HCT116 (cell line): ENCODE data around the gene OCA2. TPM values are rescaled to one million over a fixed set of nuclear protein-coding genes. Genes with fewer than 3 reads are reported as not detected.

Experiments used
- ATAC-seq: fragments of 200-7000 bp; cut with Tn5 transposase; 2 replicates; pipeline ENCODE4 v1.9.1; 2020; ENCODE audit warnings: mild to moderate bottlenecking, moderate library complexity
- BruUV-seq: library from RNA; stranded (reverse); fragments of 400-500 nt; replicated peaks from 2 replicates; lab custom pipeline; 2021; lab: Mats Ljungman, UMichigan
- CTCF ChIA-PET: fragments of 300-600 bp; sonication (Branson Sonifier 250); formaldehyde crosslinking; loops from one replicate; lab custom pipeline; 2021; ENCODE audit warnings: antibody characterized with exemption; lab: Charles Lee
- POLR2A ChIA-PET: fragments of 300-600, 350-600 bp; sonication (Branson Sonifier 250); formaldehyde crosslinking; loops from one replicate; lab custom pipeline; 2021; ENCODE audit warnings: antibody characterized with exemption; lab: Charles Lee
- RAD21 ChIA-PET, 2 experiments: fragments of 300-600 bp; sonication (Branson Sonifier 250); formaldehyde crosslinking; loops; one replicate each; lab custom pipeline; 2023; ENCODE audit warnings: low total read pairs in 2 of 2; ENCODE audit not compliant: uncharacterized antibody in 2 of 2, unreplicated experiment in 2 of 2, low non-redundant PET in 1 of 2; lab: Charles Lee
- DNase-seq: peaks from one replicate; pipeline ENCODE4 v3.0.0-alpha.2; 2010; ENCODE audit warnings: low read depth, low spot score
- H2AFZ ChIP-seq: fragments of 200-600 bp; shearing (Covaris generic), sonication (generic); 2 replicates; pipeline ENCODE4 v1.6.1; 2017; ENCODE audit warnings: low read depth, mixed run types, mixed read lengths, antibody characterized with exemption, low read length; ENCODE audit not compliant: poor library complexity, severe bottlenecking
- H3K27ac ChIP-seq: 2 replicates; pipeline ENCODE4 v1.5.1; 2012; ENCODE audit warnings: low read depth, low read length
- H3K27me3 ChIP-seq: fragments of 200-600 bp; sonication (generic); 2 replicates; pipeline ENCODE4 v1.6.1; 2016; ENCODE audit warnings: mixed run types, low read length, mixed read lengths; ENCODE audit not compliant: insufficient read depth
- H3K36me3 ChIP-seq, 2 experiments: fragments of 200-500 bp in 1 of 2; fragments of 200-600 bp in 1 of 2; sonication (Bioruptor generic) in 1 of 2; sonication (generic) in 1 of 2; 2 replicates each; pipeline versions ENCODE4 v1.5.1 to v1.6.1; 2014 to 2016; ENCODE audit warnings: low read length in 2 of 2, inconsistent platforms in 1 of 2, mixed read lengths in 1 of 2, mixed run types in 1 of 2; ENCODE audit not compliant: insufficient read depth in 2 of 2, control insufficient read depth in 1 of 2
- H3K4me1 ChIP-seq, 2 experiments: fragments of 200-600 bp in 1 of 2; sonication (generic) in 1 of 2; 2 replicates each; pipeline versions ENCODE4 v1.5.1 to v1.6.1; 2012 to 2017; ENCODE audit warnings: low read length in 2 of 2, inconsistent platforms in 1 of 2, mild to moderate bottlenecking in 1 of 2, mixed read lengths in 1 of 2, mixed run types in 1 of 2, moderate library complexity in 1 of 2; ENCODE audit not compliant: insufficient read depth in 2 of 2, control insufficient read depth in 1 of 2
- H3K4me2 ChIP-seq: fragments of 200-600 bp; sonication (generic); 2 replicates; pipeline ENCODE4 v1.6.1; 2017; ENCODE audit warnings: mixed run types, low read length, mixed read lengths
- H3K4me3 ChIP-seq, 2 experiments: fragments of 200-600 bp in 1 of 2; sonication (generic) in 1 of 2; replicated peaks in 1 of 2; 2 replicates each; pipeline ENCODE4 v1.5.1; 2011 to 2016; ENCODE audit warnings: low read length in 2 of 2, control low read depth in 1 of 2, low read depth in 1 of 2, mild to moderate bottlenecking in 1 of 2, mixed read lengths in 1 of 2, mixed run types in 1 of 2
- H3K79me2 ChIP-seq: fragments of 200-600 bp; sonication (generic); 2 replicates; pipeline ENCODE4 v1.6.1; 2017; ENCODE audit warnings: mild to moderate bottlenecking, mixed run types, low read length, moderate library complexity, mixed read lengths; ENCODE audit not compliant: insufficient read depth
- H3K9ac ChIP-seq: fragments of 200-600 bp; sonication (generic); 2 replicates; pipeline ENCODE4 v1.6.1; 2016; ENCODE audit warnings: low read length, mixed read lengths
- H3K9me2 ChIP-seq: fragments of 200-600 bp; sonication (generic), shearing (Covaris generic); 2 replicates; pipeline ENCODE4 v1.6.1; 2017; ENCODE audit warnings: mixed run types, mild to moderate bottlenecking, moderate library complexity; ENCODE audit not compliant: insufficient read depth
- H3K9me3 ChIP-seq, 2 experiments: fragments of 200-500 bp in 1 of 2; fragments of 200-600 bp in 1 of 2; sonication (Bioruptor generic) in 1 of 2; sonication (generic) in 1 of 2; 2 replicates each; pipeline ENCODE4 v1.6.1; 2014 to 2017; ENCODE audit warnings: low read length in 2 of 2, mixed read lengths in 2 of 2, inconsistent platforms in 1 of 2, low read depth in 1 of 2, mild to moderate bottlenecking in 1 of 2, mixed run types in 1 of 2, moderate library complexity in 1 of 2; ENCODE audit not compliant: control insufficient read depth in 1 of 2, insufficient read depth in 1 of 2
- H4K20me1 ChIP-seq: fragments of 200-600 bp; sonication (generic), shearing (Covaris generic); 2 replicates; pipeline ENCODE4 v1.6.1; 2017; ENCODE audit warnings: mixed run types, mild to moderate bottlenecking, moderate library complexity; ENCODE audit not compliant: insufficient read depth
- FOSL1 ChIP-seq: IDR thresholded peaks from 2 replicates; pipeline ENCODE4 v1.6.1; 2012; ENCODE audit warnings: low read depth
- RAD21 ChIP-seq: IDR thresholded peaks from 2 replicates; pipeline ENCODE4 v1.6.1; 2012; ENCODE audit warnings: low read depth, mild to moderate bottlenecking
- TCF7L2 ChIP-seq: IDR thresholded peaks from 2 replicates; pipeline ENCODE4 v1.7.0; 2011; ENCODE audit warnings: borderline replicate concordance, inconsistent platforms; ENCODE audit not compliant: insufficient read depth, insufficient read length; ENCODE audit errors: extremely low read depth
- ZNF274 ChIP-seq: fragments of 200-500 bp; sonication (Bioruptor generic); IDR thresholded peaks from 2 replicates; pipeline ENCODE4 v1.6.1; 2014; ENCODE audit warnings: mild to moderate bottlenecking, low read depth, low read length, inconsistent platforms
- intact Hi-C: fragments of 100-400 bp; cut with micrococcal nuclease; formaldehyde crosslinking; loops from 2 replicates; pipeline ENCODE4 v1.10.0; 2022
- total RNA-seq: library from RNA; stranded (reverse); gene quantifications from one replicate; pipeline ENCODE4 v1.2.1, GENCODE V29; 2021; ENCODE audit not compliant: unreplicated experiment
- TF ChIP-seq, protein P1 (sequence below): IDR thresholded peaks from 2 replicates; pipeline ENCODE4 v1.6.1; 2011; ENCODE audit warnings: mild to moderate bottlenecking, low read length, moderate library complexity; ENCODE audit not compliant: insufficient replicate concordance; ENCODE audit errors: extremely low read depth

Gene OCA2
- total RNA-seq, 1 experiment from 2014 or later, result not detected

- Histone ChIP-seq H3K4me3 (no peak overlapping the region), H3K9ac (no peak overlapping the region), H3K79me2 (no peaks in the 10 kb centered on the region), H3K27ac (no peak overlapping the region), H3K9me2 (no peaks in the 10 kb centered on the region), H3K4me2 (no peak overlapping the region), H4K20me1 (no peaks in the 10 kb centered on the region), H3K4me1 (no peaks in the 10 kb centered on the region), H3K27me3 (no peaks in the 10 kb centered on the region), H3K9me3 (peaks cover 16 to 30% of the 10 kb centered on the region in 2 experiments; a peak in 2 of 4 replicates), H3K36me3 (no peaks in the 10 kb centered on the region), H2AFZ (no peak overlapping the region)
- ATAC-seq, result no peak
- BruUV-seq, result no TSS peak
- intact Hi-C loops, result no loop called here
- ChIA-PET POLR2A (no interaction called here), CTCF (no interaction called here), RAD21 (no interaction called here)
- no peak for TF ChIP-seq RAD21
- no peak for TF ChIP-seq TCF7L2
- no peak for TF ChIP-seq FOSL1
- TF ChIP-seq ZNF274, result no peak
- DNase-seq, result no peak
Measured at GRCh38 chr15:27870320-27870719, 228.8 kb downstream of the OCA2 start.

- DNase-seq, result no peak
- Histone ChIP-seq H2AFZ (no peak overlapping the region), H3K27ac (no peak overlapping the region), H3K36me3 (no peaks in the 10 kb centered on the region), H3K9ac (no peak overlapping the region), H3K27me3 (no peaks in the 10 kb centered on the region), H3K4me2 (no peak overlapping the region), H3K4me3 (no peak overlapping the region), H3K4me1 (no peaks in the 10 kb centered on the region), H3K79me2 (no peaks in the 10 kb centered on the region), H4K20me1 (no peaks in the 10 kb centered on the region), H3K9me2 (no peaks in the 10 kb centered on the region), H3K9me3 (peaks cover 16 to 30% of the 10 kb centered on the region in 2 experiments; a peak in 2 of 4 replicates)
- CTCF ChIA-PET, result no interaction called here
- RAD21 ChIA-PET, result no interaction called here
- no peak for ATAC-seq
- no TSS peak for BruUV-seq
- TF ChIP-seq RAD21, result no peak
- TF ChIP-seq, protein P1, sequence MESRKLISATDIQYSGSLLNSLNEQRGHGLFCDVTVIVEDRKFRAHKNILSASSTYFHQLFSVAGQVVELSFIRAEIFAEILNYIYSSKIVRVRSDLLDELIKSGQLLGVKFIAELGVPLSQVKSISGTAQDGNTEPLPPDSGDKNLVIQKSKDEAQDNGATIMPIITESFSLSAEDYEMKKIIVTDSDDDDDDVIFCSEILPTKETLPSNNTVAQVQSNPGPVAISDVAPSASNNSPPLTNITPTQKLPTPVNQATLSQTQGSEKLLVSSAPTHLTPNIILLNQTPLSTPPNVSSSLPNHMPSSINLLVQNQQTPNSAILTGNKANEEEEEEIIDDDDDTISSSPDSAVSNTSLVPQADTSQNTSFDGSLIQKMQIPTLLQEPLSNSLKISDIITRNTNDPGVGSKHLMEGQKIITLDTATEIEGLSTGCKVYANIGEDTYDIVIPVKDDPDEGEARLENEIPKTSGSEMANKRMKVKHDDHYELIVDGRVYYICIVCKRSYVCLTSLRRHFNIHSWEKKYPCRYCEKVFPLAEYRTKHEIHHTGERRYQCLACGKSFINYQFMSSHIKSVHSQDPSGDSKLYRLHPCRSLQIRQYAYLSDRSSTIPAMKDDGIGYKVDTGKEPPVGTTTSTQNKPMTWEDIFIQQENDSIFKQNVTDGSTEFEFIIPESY, result no peak
- intact Hi-C loops, result no loop called here
- POLR2A ChIA-PET, result no interaction called here
Measured at GRCh38 chr15:27869697-27870281, 229.3 kb downstream of the OCA2 start.
